ENCODE results near the gene RHBG.

- TF ChIP-seq CTCF (IDR thresholded peaks at IDR 0.05) (no peak), POLR2A (IDR thresholded peaks at IDR 0.05) (no peak)
Observed at GRCh38 chr1:156394082-156394481, 25.1 kb downstream of the RHBG start.
